DMS114 treated with DMSO at 0.1 percent for 48 hours (cell line): ENCODE results near the gene ZNF532.
"Not testable (repeated sequence)": the region's sequence is repeated elsewhere in the genome, so short reads cannot be mapped to it uniquely, and the experiment has no call there.

Experiments used
- DNase-seq: peaks from one replicate; lab custom pipeline; 2025; ENCODE audit not compliant: unreplicated experiment; lab: John Stamatoyannopoulos, UW

ZNF532 gene

DNA sequence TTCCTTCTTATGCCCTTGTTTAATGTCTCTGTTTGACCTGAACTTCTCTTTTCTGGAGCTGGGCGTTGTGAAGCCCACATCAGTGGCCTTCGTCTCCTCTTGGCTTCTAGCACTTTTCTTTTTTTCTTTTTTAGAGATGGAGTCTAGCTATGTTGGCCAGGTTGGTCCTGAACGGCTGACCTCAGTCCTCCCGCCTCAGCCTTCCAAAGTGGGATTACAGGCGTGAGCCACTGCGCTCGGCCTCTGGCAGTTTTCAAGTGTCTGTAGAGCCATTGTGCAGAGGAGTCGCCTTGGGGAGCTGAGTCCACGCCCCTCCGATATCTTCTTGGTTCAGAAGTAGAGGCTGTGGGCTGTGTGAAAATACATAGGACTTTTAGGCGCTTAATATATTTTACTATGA lies 36.5 kb downstream of the ZNF532 start:
- DNase-seq = no peak

DNA sequence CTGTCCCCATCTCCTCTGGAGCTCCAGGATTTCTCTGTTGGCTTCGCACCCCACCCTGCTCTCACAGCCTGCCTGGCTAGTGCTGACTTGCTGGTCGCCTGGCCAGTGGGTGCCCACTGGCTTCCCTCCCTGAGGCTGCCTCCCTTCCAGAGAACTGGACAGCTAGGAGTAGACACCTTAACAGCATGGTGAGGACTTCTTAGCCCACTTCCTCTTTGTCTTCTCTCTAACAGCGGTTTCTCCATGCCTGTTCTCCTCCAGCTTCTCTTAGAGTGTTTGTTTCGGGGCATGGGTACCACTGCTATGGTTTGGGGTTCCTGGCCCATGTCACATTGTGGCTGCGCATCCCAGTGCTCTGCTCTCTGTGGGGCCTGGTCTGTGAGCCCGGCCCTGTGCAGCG lies 37.1 kb downstream of the ZNF532 start:
- no peak for DNase-seq

DNA sequence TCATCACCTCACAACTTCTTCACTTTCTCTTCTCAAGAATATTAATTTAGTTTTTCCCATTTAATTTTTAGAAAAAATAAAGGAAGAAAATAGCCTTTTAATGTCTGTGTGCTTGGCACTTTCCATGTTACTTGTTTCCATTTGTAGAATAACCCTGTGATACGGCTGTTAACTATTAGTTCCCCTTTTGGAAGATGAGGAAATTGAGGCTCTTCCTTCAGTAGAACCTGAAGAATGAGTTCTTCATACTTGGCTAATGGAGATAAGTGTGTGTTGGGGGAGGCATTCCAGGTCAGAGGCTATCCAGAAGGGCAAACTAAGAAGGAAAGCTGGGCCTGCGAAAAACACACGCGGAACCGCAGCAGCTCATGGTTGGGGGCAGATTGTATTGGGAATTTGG lies 38.3 kb downstream of the ZNF532 start:
- DNase-seq = no peak

DNA sequence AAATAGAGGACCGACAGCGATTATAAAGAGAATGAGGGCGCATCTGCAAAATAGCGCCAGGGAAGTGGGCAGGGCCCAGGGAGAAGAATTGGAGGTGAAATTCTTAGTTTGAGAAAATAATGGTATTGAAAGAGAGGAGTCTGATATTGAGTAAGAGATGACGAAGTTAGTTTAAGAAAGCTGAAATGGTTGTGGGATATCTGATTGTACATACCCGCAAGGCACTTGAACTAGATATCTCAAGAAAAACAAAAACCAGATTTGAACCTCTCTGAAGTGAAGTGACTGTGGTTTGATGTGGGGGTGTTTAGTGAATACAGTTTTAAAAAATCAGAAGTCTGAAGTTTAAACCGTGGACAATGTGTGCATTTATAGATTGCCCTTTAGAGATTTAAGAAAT lies 38.9 kb downstream of the ZNF532 start:
- DNase-seq = no peak

DNA sequence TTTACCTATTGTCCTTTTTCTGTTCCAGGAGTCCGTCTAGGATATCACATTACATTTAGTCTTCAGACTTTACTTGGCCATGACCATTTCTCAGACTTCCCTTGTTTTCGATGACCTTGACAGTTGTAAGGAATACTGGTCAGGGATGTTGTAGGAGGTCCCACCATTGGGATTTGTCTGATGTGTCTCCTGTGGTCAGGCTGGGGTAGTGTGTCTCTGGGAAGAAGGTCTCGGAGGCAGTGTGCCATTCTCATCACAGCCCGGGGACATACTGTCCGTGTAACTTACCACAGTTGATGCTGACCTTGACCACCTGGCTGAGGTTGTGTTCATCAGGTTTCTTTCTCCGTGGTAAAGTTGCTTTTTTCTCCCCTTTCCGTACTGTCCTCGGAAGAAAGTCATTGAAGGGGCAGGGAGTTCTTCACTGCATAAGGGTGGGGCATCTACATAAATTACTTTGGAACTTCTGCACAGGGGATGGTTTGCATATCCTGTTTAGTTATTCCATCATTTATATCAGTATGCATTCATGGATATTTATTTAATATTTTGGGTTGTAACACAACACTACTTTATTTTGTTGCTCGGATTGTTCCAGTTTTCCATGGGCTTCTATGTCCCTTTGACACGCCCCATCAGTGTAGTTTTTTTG lies 41.2 kb downstream of the ZNF532 start:
- DNase-seq = no peak

DNA sequence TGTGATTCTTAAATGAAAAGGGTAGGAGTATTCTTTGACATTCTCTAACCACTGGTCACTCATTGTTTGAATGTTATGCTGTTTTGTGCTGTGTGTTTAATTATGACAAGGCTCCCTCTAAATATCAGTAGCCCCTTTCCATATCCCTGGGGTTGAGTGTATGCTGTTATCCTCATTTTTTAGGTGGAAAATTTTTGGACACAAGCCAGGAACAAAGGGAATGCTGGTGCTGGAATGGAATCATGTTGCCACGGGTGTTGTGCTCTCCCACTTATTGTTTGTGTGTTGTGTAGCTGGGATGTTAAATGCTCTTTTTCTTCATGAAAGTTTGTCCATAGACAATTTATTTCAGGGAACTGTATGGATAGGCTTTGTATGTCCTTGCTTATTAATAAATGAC lies 43.3 kb downstream of the ZNF532 start:
- DNase-seq = no peak

DNA sequence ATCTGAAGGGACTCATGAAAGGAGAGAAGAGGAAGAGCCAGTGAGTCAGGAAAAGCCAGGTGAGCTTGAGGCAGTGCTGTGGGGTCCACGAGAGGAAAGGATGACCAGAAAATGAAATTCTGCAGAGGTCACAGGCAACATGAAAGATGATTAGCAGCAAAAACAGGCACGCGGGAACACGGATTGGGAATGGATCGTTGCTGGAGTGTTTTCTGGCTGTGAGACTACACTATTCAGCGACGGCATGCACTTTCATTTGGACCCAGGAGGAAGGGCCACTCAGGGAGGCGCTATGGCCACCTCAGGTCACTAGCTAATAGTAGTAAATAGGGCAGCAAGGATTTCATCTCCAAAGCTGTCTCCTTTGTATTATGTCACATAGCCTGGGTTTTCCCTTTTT lies 44.8 kb downstream of the ZNF532 start:
- no peak for DNase-seq

DNA sequence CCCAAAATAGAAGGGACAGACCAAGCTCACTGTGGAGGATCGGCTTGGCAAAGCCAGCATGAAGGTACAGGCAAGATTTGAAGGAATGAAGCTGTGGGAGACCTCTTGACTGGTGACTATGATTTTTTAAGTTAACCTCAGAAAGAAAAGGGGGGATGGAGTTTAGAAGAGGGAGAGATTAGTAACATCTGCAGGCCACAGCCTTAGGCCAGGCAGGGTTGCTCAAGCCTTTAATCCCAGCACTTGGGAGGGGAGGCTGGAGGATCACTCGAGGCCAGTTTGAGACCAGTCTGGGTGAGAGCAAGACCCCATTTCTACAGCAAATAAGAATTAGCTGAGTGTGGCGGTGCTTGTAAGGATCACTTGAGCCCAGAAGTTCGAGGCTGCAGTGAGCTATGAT lies 46.6 kb downstream of the ZNF532 start:
- no peak for DNase-seq

DNA sequence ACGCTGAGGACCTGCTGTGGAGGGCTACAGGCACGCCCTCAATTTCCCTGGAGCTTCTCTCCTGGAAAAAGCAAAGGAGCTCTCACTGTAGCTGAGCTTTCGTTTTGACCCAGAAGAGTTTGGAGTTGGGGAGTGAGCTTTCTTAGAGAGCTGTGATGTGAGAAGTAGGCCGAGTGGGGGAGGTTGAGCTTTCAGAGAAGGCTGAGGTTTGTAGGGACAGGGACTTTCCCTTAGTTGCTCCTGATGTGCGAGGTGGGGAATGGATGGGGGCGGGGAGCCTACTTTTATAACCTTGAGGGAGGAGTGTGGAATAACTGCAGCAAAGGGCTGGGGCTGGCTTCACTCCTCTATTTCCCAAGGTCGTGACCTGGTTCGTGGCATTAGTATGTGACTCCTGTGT lies 47.1 kb downstream of the ZNF532 start:
- DNase-seq = no peak

DNA sequence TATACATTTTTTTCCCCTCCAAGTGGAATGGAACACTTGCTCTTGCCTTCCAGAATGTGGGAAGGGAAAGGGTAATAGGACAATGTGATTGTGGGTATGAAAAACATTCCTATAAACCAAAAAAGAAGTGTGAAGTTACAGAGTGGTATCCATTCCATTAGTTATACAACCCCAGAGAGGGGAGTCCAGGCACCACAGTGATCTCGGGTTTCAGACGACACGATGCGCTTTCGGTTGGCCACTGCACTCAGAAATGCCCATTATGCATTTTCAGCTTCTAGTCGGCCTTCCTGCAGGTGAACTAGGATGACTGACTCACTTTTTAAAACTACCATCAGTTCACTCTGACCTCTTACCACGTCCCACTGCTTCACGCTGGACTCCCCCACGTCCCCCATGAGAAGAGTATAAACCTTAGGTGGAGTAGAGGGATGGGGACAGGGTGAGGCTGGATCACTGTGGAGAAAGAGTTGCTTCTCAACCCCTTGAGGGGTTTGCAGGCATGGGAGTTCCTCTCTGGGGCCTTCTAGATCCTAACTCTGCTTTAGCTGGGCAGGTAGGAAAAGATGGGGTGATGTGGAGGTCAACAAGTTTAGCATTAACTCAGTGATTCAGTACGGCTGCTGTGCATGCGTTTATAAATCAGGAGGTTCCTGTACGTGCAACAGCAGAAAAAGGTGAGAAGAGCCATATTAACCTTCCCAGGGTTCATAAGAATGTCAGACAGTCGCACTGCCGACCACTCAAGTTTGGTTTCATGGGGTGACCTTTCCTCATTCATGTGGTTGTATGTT lies 50.5 kb downstream of the ZNF532 start:
- no peak for DNase-seq

DNA sequence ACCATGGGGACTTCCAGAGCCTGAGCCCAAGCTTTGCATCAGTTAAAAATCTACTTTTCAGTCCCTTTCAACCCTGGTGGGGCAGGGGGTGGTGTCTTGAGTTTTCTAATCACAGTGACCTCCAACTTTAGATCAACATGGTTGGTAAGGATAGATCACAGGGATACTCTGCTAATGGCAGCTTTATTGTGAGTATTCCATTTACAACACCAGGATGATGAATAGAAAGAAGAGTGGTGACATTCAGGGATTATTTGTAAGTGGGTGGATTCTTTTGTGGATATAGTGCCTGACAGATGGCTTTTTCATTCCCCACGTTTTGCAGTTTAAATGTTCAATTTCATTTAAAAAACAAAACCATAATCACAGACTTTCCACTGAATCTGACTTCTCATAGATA lies 51.3 kb downstream of the ZNF532 start:
- no peak for DNase-seq

DNA sequence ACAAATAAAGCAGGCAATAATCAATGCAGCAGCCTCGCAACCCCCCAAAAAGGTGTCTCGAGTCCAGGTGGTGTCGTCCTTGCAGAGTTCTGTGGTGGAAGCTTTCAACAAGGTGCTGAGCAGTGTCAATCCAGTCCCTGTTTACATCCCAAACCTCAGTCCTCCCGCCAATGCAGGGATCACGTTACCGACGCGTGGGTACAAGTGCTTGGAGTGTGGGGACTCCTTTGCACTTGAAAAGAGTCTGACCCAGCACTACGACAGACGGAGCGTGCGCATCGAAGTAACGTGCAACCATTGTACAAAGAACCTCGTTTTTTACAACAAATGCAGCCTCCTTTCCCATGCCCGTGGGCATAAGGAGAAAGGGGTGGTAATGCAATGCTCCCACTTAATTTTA lies 55.3 kb downstream of the ZNF532 start:
- not testable (repeated sequence) for DNase-seq

DNA sequence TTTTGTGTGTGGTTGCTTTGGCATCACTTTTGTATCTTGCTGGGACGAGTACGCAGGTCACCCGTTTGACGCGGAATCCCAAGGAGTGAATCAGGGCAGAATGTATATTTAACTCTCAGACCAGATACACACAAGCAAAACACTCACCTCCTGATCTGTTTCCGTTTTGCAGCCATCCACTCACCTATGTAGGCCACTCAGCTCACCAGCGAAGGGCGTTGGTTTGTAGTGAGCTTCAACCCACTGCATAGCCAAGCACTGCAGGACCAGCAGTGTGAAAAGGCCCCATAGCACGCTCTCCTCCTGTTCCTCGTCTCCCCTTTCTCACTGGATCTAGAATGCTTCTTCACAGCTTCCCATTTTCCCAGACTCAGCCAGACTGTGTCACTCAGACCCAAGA lies 58.3 kb downstream of the ZNF532 start:
- no peak for DNase-seq

DNA sequence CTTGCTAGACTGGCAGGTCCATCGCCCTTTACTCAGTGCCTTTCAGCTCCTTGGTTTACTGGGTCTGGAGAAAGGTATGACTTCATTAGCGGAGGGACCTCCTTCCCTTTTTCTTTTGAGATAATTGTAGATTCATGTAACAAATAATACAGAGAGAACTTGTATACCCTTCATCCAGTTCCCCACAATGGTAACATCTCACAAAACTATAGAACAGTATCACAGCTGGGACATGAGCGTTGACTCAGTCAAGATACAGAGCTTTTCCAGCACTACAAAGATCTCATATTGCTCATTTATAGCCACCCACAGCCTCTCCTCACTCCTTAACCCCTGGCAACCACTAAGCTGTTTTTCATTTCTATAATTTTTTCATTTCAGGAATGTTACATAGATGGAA lies 59.8 kb downstream of the ZNF532 start:
- no peak for DNase-seq

DNA sequence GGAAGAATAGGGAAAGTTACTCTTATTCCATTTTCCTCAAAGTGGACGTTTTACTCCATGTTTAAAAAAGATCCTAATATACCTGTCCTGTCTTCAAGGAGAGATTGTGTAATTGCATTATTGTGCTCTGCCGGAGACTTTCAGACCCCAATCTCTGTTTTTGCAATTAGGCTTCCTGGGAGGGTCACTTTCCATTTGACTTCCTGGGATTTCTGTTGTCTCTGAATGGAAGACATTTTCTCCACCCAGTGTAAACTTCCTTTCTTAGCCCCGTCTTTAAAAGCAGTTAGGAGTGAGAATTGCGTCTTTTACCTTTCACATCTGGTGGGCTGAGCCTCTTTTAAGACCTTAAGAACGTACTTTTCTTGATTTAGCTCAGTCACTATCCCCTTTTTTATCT lies 63.0 kb downstream of the ZNF532 start:
- DNase-seq = no peak

DNA sequence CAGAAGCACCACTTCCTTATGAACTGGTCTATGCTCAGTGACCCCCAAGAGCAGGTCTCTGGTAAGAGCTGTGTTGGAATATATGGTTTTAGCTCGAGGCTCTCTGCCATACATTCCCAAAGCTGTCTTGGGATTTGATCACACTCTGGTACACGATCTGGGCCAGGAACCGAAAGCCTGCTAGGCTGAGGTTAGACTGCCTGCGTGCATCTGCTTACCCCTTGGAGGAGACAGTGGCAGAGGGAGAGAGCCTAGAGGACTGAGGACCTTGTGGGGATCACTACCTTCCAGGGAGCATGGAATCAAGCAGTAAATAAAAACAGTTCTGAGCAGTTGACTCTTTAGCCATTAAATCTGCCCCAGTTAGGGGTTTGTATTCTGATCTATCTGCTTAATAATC lies 63.7 kb downstream of the ZNF532 start:
- no peak for DNase-seq

DNA sequence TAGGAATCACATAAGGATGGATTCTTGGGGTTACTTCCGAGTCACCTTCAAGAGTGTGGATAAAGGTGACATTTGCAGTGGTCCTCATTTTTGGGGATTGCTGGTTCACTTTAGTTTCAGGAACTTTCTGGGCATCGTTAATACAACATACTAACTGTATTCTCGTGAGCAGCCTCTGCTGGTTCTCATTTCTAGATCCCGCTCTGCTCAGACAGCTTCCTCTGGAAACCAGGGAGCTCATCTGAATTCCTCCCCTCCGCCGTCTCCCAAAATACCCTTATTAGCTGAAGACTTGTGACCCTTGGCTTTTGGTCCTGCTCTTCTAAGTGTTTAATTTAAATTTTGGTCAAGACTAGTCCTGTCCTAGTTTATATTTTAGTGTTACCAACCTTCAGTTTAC lies 64.5 kb downstream of the ZNF532 start:
- no peak for DNase-seq

DNA sequence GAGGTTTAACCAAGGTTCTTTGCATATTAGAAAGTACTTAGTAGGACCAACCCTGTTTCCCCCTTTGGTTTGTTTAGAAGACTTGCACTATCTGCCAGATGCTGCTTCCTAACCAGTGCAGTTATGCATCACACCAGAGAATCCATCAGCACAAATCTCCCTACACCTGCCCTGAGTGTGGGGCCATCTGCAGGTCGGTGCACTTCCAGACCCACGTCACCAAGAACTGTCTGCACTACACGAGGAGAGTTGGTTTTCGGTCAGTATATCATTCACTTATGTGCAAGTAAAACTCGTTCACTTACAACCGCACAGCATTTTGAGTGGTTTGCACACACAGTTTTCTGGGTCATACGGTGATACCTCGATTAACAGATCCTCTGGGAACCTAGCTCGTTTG lies 69.7 kb downstream of the ZNF532 start:
- no peak for DNase-seq

DNA sequence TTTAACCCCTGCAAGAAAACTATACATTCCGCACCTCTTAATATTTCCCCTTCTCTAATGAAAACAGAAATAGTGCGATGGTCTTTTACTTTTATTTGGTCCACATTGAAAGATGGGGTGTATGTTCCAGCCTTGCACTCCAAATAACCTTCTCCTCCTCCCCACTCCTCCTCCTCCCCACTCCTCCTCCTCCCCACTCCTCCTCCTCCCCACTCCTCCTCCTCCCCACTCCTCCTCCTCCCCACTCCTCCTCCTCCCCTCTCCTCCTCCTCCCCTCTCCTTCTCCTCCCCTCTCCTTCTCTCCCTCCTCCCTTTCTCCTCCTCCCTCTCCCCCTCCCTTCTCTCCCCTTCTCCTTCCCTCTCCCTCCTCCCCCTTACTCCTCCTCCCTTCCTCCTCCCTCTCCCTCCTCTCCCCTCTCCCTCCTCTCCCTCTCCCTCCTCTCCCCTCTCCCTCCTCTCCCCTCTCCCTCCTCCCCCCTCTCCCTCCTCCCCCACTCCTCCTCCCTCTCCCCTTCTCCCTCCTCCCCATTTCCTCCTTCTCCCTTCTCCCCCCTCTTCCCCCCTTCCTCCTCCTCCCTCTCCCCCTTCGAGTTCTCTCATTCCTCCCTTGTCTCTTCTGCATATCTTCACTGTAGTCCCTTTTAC lies 70.4 kb downstream of the ZNF532 start:
- DNase-seq = no peak

DNA sequence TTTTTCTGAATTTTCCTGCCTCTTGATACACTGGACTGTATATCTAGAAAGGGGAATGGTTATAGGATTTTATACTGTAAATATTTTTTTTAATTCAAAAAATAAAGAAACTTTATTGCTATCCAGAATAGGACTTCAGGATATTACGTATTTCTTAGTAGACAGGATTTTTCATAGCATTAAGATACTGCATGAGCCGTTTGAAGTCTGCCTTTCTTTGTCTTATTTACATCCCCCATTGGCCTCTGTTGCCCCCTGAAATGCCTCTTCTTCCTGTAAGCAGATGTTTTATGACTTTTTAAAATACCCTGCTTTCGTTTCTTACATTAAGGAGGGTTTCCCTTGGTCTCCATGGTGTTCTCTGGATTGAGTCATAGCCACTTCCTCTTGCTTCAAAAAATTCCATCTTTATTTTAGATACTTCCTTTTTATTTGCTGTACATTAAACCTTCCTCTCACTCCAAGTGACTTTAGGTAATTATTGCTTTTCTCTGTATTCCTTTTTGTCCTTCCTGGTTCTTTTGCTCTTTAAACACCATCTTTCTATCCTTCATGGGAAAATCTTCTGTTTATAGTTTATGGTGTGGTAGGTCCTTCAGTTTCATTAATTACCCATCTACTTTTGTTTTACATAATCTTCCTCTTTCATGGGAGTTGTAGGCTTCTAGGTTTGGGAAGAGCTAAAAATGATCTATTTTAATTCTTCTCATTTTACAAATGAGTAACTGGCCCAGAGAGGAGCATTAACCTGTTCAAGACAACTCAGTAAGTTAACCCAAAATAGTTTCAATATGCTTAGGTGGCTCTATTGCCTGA lies 72.6 kb downstream of the ZNF532 start:
- DNase-seq = no peak

DNA sequence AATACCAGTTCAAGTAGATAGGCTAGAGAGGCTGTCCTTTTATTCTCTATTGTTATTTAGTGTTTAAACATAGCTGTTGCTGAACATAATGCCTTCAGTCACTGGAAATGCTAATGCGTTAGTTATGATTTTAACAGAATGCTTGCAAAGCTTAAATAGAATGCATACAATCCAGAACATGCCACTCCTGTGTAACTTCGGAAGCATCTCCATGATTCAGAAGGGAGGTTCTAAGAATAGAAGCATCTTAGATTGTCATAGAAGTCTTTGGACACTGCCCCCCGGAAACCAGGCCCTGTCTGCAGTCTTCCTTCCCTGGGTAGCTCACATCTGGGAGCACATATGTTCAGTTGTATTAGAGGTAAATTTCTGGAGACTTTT lies 73.2 kb downstream of the ZNF532 start:
- DNase-seq = no peak
